ENCODE measurements around the gene ELF1. TPM values are rescaled to one million over a fixed set of nuclear protein-coding genes. Genes with fewer than 3 reads are reported as not detected.

The ELF1 gene
- total and polyA plus RNA-seq, 2 donors from 2014 or later, result 12.0 to 95.1 TPM

DNA sequence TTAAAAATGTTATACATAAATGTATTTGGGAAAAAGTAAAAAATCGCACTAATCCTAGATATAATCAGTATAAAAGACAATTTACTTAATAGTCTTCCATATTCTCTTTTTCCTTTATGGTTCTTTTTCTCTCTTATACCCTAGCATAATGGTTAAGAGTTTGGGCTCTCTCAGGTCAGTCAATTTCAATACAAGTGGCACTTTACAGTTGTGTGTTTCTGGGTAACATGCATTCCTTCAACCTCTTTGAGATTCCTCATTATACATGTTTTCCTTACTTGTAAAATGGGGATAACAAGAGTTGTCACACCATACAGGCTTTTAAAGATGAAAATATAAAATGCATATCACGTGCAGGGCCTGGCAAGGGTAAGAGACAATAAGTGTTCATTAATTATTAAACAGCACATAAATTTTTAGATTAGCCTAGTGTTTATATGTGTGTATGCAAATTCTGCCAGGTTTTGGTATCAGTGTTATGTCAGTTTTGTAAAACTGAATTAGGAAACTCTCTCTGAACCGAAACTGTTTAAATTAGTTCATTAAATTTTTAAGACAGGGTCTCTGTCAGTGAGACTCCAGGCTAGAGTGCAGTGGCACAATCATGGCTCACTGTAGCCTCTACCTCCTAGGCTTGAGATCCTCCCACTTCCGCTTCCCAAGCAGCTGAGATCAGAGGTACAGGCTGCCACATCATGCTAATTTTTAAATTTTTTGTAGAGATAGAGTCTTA is 49.8 kb downstream of the ELF1 start:
- no peak for FAIRE-seq

DNA sequence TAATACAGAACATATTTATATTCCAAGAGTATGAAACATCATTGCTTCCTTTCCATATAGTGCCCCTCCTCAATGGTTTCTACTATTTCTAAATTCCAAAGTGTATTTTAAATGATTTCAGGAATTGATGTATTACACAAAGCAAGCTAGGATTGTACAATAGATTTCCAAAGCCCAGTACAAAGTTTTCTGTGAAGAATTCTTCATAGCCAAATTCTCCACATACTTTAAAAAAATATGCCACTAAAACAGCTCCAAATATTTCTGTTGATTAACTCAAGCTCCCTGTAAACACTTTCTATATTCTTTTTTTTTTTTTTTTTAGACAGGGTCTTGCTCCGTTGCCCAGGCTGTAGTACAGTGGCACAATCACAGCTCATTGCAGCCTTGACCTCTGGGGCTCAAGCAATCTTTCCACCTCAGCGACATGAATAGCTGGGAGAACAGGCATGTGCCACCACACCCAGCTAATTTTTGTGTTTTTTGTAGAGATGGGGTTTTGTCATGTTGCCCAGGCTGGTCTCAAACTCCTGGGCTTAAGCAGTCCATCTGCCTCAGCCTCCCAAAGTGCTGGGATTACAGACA is 50.6 kb downstream of the ELF1 start:
- peaks cover under 1 to 45% (median 8%) of the 10 kb centered on the region in 3 donors for H3K4me1 ChIP-seq (ENCODE audit: control insufficient read depth in 2 of 3, insufficient read depth in 2 of 3, low read depth in 1 of 3, low read length in 3 of 3)
- TF ChIP-seq, protein P1, sequence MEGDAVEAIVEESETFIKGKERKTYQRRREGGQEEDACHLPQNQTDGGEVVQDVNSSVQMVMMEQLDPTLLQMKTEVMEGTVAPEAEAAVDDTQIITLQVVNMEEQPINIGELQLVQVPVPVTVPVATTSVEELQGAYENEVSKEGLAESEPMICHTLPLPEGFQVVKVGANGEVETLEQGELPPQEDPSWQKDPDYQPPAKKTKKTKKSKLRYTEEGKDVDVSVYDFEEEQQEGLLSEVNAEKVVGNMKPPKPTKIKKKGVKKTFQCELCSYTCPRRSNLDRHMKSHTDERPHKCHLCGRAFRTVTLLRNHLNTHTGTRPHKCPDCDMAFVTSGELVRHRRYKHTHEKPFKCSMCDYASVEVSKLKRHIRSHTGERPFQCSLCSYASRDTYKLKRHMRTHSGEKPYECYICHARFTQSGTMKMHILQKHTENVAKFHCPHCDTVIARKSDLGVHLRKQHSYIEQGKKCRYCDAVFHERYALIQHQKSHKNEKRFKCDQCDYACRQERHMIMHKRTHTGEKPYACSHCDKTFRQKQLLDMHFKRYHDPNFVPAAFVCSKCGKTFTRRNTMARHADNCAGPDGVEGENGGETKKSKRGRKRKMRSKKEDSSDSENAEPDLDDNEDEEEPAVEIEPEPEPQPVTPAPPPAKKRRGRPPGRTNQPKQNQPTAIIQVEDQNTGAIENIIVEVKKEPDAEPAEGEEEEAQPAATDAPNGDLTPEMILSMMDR (IDR thresholded peaks at IDR 0.05; ENCODE audit: borderline replicate concordance, extremely low read depth, insufficient read depth), result no peak
- FAIRE-seq, result no peak
- no peak overlapping the region for H3K9ac ChIP-seq (ENCODE audit: low read length in 3 of 3)
- H3K27ac ChIP-seq (ENCODE audit: low read depth in 2 of 2, low read length in 2 of 2), result no peak overlapping the region
- intact Hi-C loops (cut with DNase I), result no loop called here
- H3K27me3 ChIP-seq (ENCODE audit: control insufficient read depth, insufficient read depth, low read length), result no peaks in the 10 kb centered on the region
- no peak for DNase-seq
- H3K36me3 ChIP-seq (ENCODE audit: control insufficient read depth in 2 of 3, insufficient read depth in 3 of 3, low read length in 3 of 3), result no peaks in the 10 kb centered on the region
- no peak overlapping the region for H3K4me3 ChIP-seq (ENCODE audit: low read length in 3 of 3)
- no peaks in the 10 kb centered on the region for H3K9me3 ChIP-seq (ENCODE audit: control insufficient read depth in 2 of 3, insufficient read depth in 1 of 3, low read length in 3 of 3)

More for the DNA sequence above, 49.8 kb downstream of the ELF1 start:
- no peak for DNase-seq
- no peak overlapping the region for H3K27ac ChIP-seq (ENCODE audit: low read depth in 2 of 2, low read length in 2 of 2)
- intact Hi-C loops (cut with DNase I), result no loop called here
- no peak overlapping the region for H3K9ac ChIP-seq (ENCODE audit: low read length in 3 of 3)
- TF ChIP-seq, protein P1 (IDR thresholded peaks at IDR 0.05; ENCODE audit: borderline replicate concordance, extremely low read depth, insufficient read depth), result no peak
- peaks cover 2 to 50% (median 10%) of the 10 kb centered on the region in 3 donors for H3K4me1 ChIP-seq (ENCODE audit: control insufficient read depth in 2 of 3, insufficient read depth in 2 of 3, low read depth in 1 of 3, low read length in 3 of 3)
- H3K27me3 ChIP-seq (ENCODE audit: control insufficient read depth, insufficient read depth, low read length), result no peaks in the 10 kb centered on the region
- no peaks in the 10 kb centered on the region for H3K36me3 ChIP-seq (ENCODE audit: control insufficient read depth in 2 of 3, insufficient read depth in 3 of 3, low read length in 3 of 3)
- H3K4me3 ChIP-seq (ENCODE audit: low read length in 3 of 3), result no peak overlapping the region
- H3K9me3 ChIP-seq (ENCODE audit: control insufficient read depth in 2 of 3, insufficient read depth in 1 of 3, low read length in 3 of 3), result no peaks in the 10 kb centered on the region

DNA sequence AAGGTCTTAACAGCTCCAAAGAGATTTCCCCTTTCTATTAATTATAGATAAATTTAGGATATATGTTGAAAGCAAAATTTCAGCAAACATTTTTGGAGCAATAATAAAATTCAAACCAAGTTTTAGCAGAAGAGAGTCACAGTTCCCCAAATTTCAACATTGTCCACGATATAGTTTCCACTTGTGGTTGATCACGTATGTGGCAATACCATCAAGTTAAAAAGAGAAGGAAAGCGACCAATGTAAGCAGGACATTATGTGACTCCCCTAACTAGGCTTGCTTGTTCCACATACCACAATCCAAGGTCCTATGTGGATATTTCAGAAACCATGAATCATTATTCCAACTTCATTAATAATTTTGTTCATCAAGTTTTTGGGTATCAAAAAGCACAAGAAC is 52.8 kb downstream of the ELF1 start:
- H3K4me3 ChIP-seq (ENCODE audit: low read length in 3 of 3), result no peak overlapping the region
- H3K36me3 ChIP-seq (ENCODE audit: control insufficient read depth in 2 of 3, insufficient read depth in 3 of 3, low read length in 3 of 3), result no peaks in the 10 kb centered on the region
- no peak overlapping the region for H3K9ac ChIP-seq (ENCODE audit: low read length in 3 of 3)
- H3K27me3 ChIP-seq (ENCODE audit: control insufficient read depth, insufficient read depth, low read length), result no peaks in the 10 kb centered on the region
- peaks cover 0 to 26% (median 10%) of the 10 kb centered on the region in 3 donors for H3K4me1 ChIP-seq (ENCODE audit: control insufficient read depth in 2 of 3, insufficient read depth in 2 of 3, low read depth in 1 of 3, low read length in 3 of 3)
- no peak for FAIRE-seq
- intact Hi-C loops (cut with DNase I), result no loop called here
- TF ChIP-seq, protein P1 (IDR thresholded peaks at IDR 0.05; ENCODE audit: borderline replicate concordance, extremely low read depth, insufficient read depth), result no peak
- no peak for DNase-seq
- no peaks in the 10 kb centered on the region for H3K9me3 ChIP-seq (ENCODE audit: control insufficient read depth in 2 of 3, insufficient read depth in 1 of 3, low read length in 3 of 3)
- no peak overlapping the region for H3K27ac ChIP-seq (ENCODE audit: low read depth in 2 of 2, low read length in 2 of 2)
